ENCODE results near the gene TNFRSF4.
"Not testable (repeated sequence)": the region's sequence is repeated elsewhere in the genome, so short reads cannot be mapped to it uniquely, and the experiment has no call there.

The TNFRSF4 gene

GRCh38 chr1:1182491-1183220 lies 31.3 kb downstream of the TNFRSF4 start:
- no peak for DNase-seq (ENCODE audit: low read depth)

- no peak for DNase-seq (ENCODE audit: low read depth)
These were observed 32.0 kb downstream of the TNFRSF4 start for GRCh38 chr1:1181938-1182410.

DNA sequence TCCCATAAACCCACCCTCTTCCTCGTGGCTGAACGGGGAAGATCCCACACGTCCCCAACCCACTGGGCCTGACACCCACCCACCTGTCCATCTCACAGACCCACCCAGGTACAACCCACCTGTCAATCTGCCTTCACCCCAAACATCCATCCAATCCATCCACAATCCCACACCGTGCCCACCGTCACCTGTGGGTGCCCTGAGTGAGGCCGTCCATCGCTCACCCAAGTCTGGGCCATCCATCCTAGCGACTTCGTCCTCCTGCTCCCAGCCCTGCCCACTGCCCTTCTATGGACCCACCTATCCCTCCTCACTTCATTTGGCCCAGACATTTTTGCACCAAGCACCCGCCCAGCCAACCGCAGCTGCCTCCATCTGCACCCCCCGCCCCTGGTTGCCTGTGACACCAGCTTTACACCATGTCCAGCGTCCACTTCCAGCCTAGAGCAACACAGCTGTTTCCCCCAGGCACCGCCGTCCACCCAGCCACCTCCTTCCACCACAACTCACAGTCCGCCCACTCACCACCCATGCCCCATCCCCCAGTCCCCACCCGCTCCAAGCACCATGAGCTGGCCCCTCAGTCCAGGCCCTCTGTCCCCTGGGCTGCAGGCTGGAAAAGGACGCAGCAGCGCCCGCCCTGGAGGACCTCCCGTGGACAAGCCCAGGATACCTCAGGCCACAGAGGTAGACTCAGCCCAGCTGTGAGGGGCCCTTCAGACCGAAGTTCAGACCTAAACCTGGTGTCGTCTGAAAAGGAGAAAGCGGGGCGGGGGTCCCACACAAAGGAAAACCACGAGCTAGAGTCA lies 32.6 kb downstream of the TNFRSF4 start:
- no peak for DNase-seq (ENCODE audit: low read depth)

DNA sequence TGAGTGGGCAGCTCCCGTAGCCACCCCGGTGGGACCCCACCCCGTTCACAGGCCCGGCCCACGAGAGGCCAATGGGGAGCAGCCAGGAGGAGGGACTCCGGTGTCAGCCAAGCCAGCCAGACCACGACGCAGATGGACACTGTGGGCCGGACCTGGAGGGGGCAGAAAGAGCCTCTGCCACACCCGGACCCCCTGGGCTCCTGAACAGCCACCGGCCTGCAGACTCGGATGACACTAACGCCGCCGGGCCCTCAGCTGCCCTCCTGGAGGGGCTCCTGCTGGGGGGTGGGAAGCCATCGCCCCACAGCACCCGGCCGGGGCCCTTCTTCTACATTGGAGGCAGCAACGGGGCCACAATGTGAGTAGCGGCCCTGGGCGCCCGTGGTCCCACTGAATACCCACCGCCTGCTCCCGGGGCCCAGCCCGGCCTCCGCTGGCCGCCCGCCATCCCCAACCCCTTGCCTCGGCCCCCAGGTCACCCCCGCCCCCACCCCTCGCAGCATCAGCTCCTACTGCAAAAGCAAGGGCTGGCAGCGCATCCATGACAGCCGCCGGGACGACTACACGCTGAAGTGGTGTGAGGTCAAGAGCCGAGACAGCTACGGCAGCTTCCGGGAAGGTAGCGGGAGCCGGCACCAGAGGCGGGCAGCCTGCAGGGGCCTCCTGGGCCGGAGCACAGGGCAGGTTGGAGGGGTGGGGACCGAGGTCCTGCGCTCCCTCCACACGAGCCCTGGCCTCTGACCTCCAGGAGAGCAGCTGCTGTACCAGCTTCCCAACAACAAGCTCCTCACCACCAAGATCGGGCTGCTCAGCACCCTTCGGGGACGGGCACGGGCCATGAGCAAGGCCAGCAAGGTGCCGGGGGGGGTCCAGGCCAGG lies 33.7 kb downstream of the TNFRSF4 start:
- no peak for DNase-seq (ENCODE audit: low read depth)

- no peak for DNase-seq (ENCODE audit: low read depth)
These were observed 34.5 kb downstream of the TNFRSF4 start for GRCh38 chr1:1179346-1179982.

GRCh38 chr1:1178794-1179331 lies 35.1 kb downstream of the TNFRSF4 start:
- DNase-seq (ENCODE audit: low read depth): no peak

- no peak for DNase-seq (ENCODE audit: low read depth)
These were observed 36.3 kb downstream of the TNFRSF4 start for GRCh38 chr1:1177452-1178206.

GRCh38 chr1:1176931-1177330 lies 37.0 kb downstream of the TNFRSF4 start:
- no peak for DNase-seq (ENCODE audit: low read depth)

DNA sequence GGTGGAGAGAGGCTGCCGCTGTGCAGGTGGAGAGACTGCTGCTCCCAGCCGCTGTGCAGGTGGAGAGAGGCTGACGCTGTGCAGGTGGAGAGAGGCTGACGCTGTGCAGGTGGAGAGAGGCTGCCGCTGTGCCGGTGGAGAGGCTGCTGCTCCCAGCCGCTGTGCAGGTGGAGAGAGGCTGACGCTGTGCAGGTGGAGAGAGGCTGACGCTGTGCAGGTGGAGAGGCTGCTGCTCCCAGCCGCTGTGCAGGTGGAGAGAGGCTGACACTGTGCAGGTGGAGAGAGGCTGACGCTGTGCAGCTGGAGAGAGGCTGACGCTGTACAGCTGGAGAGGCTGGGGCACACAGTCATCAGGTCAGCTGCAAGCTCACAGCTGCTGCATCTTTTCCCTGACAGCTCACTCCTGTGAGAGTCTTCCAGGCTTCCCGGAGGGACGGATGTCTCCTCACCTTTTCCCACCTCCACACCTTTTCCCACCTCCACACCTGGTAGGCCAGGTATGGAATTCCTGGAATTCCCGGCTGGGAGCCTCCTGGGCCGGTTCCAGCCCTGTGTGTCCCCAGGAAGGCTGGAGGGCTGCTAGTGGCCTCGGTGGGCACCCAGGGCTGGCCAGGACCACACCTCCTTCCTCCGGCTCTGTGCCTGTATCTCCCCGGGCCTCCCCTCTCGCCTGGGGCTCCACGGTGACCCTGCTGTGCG lies 37.7 kb downstream of the TNFRSF4 start:
- not testable (repeated sequence) for DNase-seq (ENCODE audit: low read depth)

GRCh38 chr1:1175221-1176062 lies 38.5 kb downstream of the TNFRSF4 start:
- no peak for DNase-seq (ENCODE audit: low read depth)

DNA sequence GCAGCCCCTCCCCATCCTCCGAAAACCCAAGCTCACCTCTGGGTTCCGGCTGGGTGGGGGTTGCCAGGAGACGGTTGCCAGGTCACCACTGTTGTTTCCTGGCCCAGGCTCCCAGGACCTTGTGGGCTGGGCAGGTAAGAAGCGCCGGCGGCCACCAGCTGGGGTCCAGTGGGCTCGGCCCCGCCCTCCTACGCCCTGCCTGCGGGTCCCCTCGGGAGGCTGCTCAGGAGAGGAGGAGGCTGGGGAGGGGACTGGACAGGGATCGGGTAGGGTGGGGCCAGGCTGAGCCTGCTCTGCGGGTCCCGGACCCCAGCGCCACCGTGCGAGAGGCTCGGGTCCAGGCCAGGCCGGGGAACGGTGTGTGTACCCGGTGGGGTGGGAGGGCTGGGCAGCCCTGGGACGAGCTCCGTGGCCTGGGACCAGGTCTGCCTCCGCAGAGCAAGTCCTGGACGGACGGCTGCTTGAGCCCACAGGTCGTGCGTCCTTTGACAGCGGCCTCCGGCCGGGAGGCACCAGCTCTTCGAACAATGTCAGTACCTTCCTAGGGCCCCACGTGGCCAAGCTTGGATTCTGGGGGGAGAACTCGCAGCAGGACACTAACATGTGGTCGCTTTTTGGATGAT lies 40.0 kb downstream of the TNFRSF4 start, which contains the start of gene TTLL10:
TSS of gene TTLL10 (plus strand) at position 88 of the 623 bp plus-strand sequence. CDS start 5,336 bp downstream, outside the sequence.
- DNase-seq (ENCODE audit: low read depth): no peak

- no peak for DNase-seq (ENCODE audit: low read depth)
These were observed 40.7 kb downstream of the TNFRSF4 start for GRCh38 chr1:1173061-1173792.

DNA sequence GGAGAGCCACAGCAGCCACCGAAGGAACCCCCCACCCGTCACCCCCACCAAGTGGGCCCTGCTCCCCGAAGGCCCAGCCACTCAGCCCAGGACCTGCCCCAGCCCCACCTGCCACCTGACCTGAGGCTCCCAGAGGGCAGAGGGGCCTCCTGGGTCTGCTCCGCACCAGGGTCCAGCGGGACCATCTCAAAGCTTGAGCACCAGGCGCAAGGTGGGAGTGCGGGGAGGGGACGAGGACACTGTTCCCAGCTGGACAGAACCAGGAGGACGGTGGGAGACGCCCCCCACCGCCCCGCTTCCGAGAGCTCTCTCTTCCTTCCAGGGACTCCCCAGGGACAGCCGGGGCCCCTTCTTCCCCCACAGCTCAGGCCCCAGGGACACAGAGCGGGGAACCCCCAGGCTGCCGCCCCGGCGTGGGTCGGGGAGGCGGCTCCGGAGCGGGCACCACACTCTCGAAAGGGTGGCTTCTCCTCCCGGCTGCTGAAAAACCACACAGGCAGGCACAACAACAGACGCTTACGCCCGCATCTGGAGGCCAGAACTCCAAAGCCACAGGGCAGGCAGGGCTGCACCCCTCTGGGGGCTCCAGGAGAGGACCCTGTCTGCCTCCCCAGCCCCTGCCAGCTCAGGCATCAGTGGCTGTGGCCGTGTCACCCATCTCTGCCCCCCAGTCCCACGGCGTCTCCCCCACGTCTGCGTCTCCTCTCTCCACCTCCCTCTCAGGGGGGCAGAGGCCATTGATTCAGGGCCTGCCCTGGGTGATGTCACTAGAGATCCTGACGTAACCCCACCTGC lies 42.2 kb downstream of the TNFRSF4 start:
- DNase-seq (ENCODE audit: low read depth): no peak

GRCh38 chr1:1171161-1171545 lies 42.8 kb downstream of the TNFRSF4 start:
- no peak for DNase-seq (ENCODE audit: low read depth)

- no peak for DNase-seq (ENCODE audit: low read depth)
These were observed 43.5 kb downstream of the TNFRSF4 start for GRCh38 chr1:1170215-1171091.
